ENCODE data around the gene GMPR2. TPM values are rescaled to one million over a fixed set of nuclear protein-coding genes. Genes with fewer than 3 reads are reported as not detected.

Gene GMPR2
- total and polyA plus RNA-seq, 2 of the 13 experiments (the other 11 are each of a cell fraction or from before 2014, with no cell fraction given): 210 to 273 TPM

DNA sequence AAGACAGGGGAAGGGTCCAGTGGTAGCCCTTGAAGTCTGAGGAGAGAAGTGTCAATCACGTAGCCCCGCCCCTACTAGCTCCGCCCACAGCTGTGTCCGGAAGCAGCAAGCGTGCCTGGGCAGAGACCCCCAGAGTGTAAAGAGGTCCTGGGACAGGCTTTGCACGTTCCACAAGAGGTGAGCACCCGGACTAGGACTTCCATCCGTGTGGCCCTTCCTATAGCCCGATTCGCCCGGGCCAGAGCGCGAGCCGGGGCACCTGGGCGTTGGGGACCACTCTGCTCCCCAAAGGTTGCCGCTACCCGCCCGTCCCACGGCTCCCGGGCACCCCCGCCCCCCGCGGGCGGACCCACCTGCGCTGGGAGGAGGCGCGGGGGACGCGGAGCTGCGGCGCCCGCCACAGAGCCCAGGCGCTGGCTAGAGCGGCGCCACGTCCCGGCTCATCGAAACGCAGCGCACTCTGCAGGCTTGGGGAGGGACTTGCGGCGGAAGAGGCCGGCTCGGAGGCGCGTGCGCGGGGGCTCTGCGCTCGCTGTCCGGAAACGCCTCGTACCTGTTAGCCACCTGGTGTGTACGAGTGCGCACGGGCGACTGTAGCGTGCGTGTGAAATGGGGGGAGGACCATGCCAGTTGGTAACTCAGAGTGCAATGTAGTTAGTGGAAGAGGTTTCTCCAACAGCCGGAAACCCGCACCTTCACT, 38.6 kb downstream of the GMPR2 start, which contains the start of gene RABGGTA (continued):
- TF ChIP-seq, protein P1, sequence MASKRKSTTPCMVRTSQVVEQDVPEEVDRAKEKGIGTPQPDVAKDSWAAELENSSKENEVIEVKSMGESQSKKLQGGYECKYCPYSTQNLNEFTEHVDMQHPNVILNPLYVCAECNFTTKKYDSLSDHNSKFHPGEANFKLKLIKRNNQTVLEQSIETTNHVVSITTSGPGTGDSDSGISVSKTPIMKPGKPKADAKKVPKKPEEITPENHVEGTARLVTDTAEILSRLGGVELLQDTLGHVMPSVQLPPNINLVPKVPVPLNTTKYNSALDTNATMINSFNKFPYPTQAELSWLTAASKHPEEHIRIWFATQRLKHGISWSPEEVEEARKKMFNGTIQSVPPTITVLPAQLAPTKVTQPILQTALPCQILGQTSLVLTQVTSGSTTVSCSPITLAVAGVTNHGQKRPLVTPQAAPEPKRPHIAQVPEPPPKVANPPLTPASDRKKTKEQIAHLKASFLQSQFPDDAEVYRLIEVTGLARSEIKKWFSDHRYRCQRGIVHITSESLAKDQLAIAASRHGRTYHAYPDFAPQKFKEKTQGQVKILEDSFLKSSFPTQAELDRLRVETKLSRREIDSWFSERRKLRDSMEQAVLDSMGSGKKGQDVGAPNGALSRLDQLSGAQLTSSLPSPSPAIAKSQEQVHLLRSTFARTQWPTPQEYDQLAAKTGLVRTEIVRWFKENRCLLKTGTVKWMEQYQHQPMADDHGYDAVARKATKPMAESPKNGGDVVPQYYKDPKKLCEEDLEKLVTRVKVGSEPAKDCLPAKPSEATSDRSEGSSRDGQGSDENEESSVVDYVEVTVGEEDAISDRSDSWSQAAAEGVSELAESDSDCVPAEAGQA (IDR thresholded peaks at IDR 0.05; ENCODE audit: low read depth): peak; percentile 91
- TF ChIP-seq, protein P1 (CRISPR knock-in tag; IDR thresholded peaks at IDR 0.05; ENCODE audit: borderline replicate concordance): peak; percentile 98; the same call in 1 of the 2 replicates
- TF ChIP-seq AHR (CRISPR knock-in tag; IDR thresholded peaks at IDR 0.05): peak; percentile 99
- TF ChIP-seq CTCF (CRISPR knock-in tag; IDR thresholded peaks at IDR 0.05): peak; percentile 99
- TF ChIP-seq, protein P2, sequence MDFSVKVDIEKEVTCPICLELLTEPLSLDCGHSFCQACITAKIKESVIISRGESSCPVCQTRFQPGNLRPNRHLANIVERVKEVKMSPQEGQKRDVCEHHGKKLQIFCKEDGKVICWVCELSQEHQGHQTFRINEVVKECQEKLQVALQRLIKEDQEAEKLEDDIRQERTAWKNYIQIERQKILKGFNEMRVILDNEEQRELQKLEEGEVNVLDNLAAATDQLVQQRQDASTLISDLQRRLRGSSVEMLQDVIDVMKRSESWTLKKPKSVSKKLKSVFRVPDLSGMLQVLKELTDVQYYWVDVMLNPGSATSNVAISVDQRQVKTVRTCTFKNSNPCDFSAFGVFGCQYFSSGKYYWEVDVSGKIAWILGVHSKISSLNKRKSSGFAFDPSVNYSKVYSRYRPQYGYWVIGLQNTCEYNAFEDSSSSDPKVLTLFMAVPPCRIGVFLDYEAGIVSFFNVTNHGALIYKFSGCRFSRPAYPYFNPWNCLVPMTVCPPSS (IDR thresholded peaks at IDR 0.05): no peak
- TF ChIP-seq ATRX (CRISPR knock-in tag; IDR thresholded peaks at IDR 0.05; ENCODE audit: borderline replicate concordance): no peak
- TF ChIP-seq, protein P3, sequence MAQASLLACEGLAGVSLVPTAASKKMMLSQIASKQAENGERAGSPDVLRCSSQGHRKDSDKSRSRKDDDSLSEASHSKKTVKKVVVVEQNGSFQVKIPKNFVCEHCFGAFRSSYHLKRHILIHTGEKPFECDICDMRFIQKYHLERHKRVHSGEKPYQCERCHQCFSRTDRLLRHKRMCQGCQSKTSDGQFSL (CRISPR knock-in tag; IDR thresholded peaks at IDR 0.05): peak; percentile 89
- peak; percentile 97; the same call in 1 of the 2 replicates for TF ChIP-seq ZZZ3 (CRISPR knock-in tag; IDR thresholded peaks at IDR 0.05; ENCODE audit: borderline replicate concordance)
- TF ChIP-seq, protein P4, sequence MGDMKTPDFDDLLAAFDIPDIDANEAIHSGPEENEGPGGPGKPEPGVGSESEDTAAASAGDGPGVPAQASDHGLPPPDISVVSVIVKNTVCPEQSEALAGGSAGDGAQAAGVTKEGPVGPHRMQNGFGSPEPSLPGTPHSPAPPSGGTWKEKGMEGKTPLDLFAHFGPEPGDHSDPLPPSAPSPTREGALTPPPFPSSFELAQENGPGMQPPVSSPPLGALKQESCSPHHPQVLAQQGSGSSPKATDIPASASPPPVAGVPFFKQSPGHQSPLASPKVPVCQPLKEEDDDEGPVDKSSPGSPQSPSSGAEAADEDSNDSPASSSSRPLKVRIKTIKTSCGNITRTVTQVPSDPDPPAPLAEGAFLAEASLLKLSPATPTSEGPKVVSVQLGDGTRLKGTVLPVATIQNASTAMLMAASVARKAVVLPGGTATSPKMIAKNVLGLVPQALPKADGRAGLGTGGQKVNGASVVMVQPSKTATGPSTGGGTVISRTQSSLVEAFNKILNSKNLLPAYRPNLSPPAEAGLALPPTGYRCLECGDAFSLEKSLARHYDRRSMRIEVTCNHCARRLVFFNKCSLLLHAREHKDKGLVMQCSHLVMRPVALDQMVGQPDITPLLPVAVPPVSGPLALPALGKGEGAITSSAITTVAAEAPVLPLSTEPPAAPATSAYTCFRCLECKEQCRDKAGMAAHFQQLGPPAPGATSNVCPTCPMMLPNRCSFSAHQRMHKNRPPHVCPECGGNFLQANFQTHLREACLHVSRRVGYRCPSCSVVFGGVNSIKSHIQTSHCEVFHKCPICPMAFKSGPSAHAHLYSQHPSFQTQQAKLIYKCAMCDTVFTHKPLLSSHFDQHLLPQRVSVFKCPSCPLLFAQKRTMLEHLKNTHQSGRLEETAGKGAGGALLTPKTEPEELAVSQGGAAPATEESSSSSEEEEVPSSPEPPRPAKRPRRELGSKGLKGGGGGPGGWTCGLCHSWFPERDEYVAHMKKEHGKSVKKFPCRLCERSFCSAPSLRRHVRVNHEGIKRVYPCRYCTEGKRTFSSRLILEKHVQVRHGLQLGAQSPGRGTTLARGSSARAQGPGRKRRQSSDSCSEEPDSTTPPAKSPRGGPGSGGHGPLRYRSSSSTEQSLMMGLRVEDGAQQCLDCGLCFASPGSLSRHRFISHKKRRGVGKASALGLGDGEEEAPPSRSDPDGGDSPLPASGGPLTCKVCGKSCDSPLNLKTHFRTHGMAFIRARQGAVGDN (CRISPR knock-in tag; IDR thresholded peaks at IDR 0.05): peak; percentile 100
- TF ChIP-seq SNAPC5 (CRISPR knock-in tag; IDR thresholded peaks at IDR 0.05; ENCODE audit: borderline replicate concordance): peak; percentile 93; the same call in 1 of the 2 replicates
- no peak for TF ChIP-seq NBN (conservative IDR thresholded peaks at IDR 0.05)
- peak; percentile 97 for TF ChIP-seq NFKBIZ (CRISPR knock-in tag; IDR thresholded peaks at IDR 0.05)
- no peak for TF ChIP-seq PCBP2 (optimal IDR thresholded peaks at IDR 0.05; ENCODE audit: low read depth, low read length, poor library complexity, severe bottlenecking)
- TF ChIP-seq RELA (CRISPR knock-in tag; IDR thresholded peaks at IDR 0.05): peak; percentile 98
- TF ChIP-seq KDM5B (CRISPR knock-in tag; IDR thresholded peaks at IDR 0.05; ENCODE audit: borderline replicate concordance): peak; percentile 100
